ENCODE data around the gene CNOT6.

DNA sequence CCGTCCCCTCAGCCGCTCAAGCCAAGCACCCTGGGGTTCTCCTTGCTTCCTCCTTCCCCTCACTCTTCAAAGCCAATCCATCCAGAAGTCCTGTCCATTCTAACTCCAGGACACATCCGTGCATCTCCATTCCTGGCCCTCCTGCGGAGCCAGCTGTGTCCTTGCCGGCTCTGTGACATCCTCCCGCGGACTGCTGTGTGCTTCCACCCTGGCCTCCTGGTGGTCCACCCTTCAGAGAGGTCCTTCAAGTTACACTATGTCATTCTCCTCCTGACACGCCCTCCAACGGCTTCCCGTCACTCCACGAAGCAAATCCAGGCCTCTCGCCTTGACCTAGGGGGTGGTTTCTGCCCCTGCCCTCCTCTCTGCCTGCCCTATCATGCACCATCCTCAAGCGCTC lies 110.1 kb downstream of the CNOT6 start:
- TF ChIP-seq, protein P1, sequence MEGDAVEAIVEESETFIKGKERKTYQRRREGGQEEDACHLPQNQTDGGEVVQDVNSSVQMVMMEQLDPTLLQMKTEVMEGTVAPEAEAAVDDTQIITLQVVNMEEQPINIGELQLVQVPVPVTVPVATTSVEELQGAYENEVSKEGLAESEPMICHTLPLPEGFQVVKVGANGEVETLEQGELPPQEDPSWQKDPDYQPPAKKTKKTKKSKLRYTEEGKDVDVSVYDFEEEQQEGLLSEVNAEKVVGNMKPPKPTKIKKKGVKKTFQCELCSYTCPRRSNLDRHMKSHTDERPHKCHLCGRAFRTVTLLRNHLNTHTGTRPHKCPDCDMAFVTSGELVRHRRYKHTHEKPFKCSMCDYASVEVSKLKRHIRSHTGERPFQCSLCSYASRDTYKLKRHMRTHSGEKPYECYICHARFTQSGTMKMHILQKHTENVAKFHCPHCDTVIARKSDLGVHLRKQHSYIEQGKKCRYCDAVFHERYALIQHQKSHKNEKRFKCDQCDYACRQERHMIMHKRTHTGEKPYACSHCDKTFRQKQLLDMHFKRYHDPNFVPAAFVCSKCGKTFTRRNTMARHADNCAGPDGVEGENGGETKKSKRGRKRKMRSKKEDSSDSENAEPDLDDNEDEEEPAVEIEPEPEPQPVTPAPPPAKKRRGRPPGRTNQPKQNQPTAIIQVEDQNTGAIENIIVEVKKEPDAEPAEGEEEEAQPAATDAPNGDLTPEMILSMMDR (IDR thresholded peaks at IDR 0.05), result no peak
- TF ChIP-seq POLR2A (IDR thresholded peaks at IDR 0.05), result no peak

Measured in Peyer's patch (tissue), 4 donors.